Measurements from ENCODE around the gene ZNF207.

The ZNF207 gene

GRCh38 chr17:32303781-32304288 is 46.1 kb upstream of the ZNF207 start (continued):
- TF ChIP-seq, protein P1, sequence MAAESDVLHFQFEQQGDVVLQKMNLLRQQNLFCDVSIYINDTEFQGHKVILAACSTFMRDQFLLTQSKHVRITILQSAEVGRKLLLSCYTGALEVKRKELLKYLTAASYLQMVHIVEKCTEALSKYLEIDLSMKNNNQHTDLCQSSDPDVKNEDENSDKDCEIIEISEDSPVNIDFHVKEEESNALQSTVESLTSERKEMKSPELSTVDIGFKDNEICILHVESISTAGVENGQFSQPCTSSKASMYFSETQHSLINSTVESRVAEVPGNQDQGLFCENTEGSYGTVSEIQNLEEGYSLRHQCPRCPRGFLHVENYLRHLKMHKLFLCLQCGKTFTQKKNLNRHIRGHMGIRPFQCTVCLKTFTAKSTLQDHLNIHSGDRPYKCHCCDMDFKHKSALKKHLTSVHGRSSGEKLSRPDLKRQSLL (tag by site-specific recombination; IDR thresholded peaks at IDR 0.05) = peak; percentile 67; the same call in 1 of the 2 replicates
- TF ChIP-seq FEZF1 (tag by site-specific recombination; IDR thresholded peaks at IDR 0.05) (peak; percentile 77), ZNF677 (tag by site-specific recombination; IDR thresholded peaks at IDR 0.05) (no peak), ZEB2 (tag by site-specific recombination; IDR thresholded peaks at IDR 0.05) (peak; percentile 69), ZNF558 (tag by site-specific recombination; IDR thresholded peaks at IDR 0.05) (peak; percentile 33; the same call in 1 of the 2 replicates), ZBTB48 (tag by site-specific recombination; IDR thresholded peaks at IDR 0.05) (peak; percentile 76; the same call in 1 of the 2 replicates), HOXD13 (CRISPR knock-in tag; IDR thresholded peaks at IDR 0.05; ENCODE audit: borderline replicate concordance) (no peak), ZBTB8A (tag by site-specific recombination; IDR thresholded peaks at IDR 0.05) (peak; percentile 34; the same call in 1 of the 2 replicates), ZNF544 (tag by site-specific recombination; IDR thresholded peaks at IDR 0.05) (no peak), OVOL3 (tag by site-specific recombination; IDR thresholded peaks at IDR 0.05) (no peak), ZBTB21 (tag by site-specific recombination; IDR thresholded peaks at IDR 0.05) (peak; percentile 79), ZNF398 (tag by site-specific recombination; IDR thresholded peaks at IDR 0.05) (peak; percentile 71; the same call in 1 of the 2 replicates), ZNF324 (tag by site-specific recombination; IDR thresholded peaks at IDR 0.05) (no peak), ZNF624 (tag by site-specific recombination; IDR thresholded peaks at IDR 0.05) (no peak), ZNF561 (tag by site-specific recombination; IDR thresholded peaks at IDR 0.05; ENCODE audit: borderline replicate concordance) (no peak), ZNF670 (tag by site-specific recombination; IDR thresholded peaks at IDR 0.05; ENCODE audit: low read depth) (no peak), GLIS1 (tag by site-specific recombination; IDR thresholded peaks at IDR 0.05) (peak; percentile 80), WT1 (tag by site-specific recombination; IDR thresholded peaks at IDR 0.05) (peak; percentile 88), OSR2 (tag by site-specific recombination; IDR thresholded peaks at IDR 0.05) (peak; percentile 30; the same call in 1 of the 2 replicates)
- TF ChIP-seq, protein P2, sequence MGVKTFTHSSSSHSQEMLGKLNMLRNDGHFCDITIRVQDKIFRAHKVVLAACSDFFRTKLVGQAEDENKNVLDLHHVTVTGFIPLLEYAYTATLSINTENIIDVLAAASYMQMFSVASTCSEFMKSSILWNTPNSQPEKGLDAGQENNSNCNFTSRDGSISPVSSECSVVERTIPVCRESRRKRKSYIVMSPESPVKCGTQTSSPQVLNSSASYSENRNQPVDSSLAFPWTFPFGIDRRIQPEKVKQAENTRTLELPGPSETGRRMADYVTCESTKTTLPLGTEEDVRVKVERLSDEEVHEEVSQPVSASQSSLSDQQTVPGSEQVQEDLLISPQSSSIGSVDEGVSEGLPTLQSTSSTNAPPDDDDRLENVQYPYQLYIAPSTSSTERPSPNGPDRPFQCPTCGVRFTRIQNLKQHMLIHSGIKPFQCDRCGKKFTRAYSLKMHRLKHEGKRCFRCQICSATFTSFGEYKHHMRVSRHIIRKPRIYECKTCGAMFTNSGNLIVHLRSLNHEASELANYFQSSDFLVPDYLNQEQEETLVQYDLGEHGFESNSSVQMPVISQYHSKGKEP (tag by site-specific recombination; IDR thresholded peaks at IDR 0.05) = 0 out of 2 replicates have a peak, but pooled peaks have one; percentile 15
- TF ChIP-seq, protein P3, sequence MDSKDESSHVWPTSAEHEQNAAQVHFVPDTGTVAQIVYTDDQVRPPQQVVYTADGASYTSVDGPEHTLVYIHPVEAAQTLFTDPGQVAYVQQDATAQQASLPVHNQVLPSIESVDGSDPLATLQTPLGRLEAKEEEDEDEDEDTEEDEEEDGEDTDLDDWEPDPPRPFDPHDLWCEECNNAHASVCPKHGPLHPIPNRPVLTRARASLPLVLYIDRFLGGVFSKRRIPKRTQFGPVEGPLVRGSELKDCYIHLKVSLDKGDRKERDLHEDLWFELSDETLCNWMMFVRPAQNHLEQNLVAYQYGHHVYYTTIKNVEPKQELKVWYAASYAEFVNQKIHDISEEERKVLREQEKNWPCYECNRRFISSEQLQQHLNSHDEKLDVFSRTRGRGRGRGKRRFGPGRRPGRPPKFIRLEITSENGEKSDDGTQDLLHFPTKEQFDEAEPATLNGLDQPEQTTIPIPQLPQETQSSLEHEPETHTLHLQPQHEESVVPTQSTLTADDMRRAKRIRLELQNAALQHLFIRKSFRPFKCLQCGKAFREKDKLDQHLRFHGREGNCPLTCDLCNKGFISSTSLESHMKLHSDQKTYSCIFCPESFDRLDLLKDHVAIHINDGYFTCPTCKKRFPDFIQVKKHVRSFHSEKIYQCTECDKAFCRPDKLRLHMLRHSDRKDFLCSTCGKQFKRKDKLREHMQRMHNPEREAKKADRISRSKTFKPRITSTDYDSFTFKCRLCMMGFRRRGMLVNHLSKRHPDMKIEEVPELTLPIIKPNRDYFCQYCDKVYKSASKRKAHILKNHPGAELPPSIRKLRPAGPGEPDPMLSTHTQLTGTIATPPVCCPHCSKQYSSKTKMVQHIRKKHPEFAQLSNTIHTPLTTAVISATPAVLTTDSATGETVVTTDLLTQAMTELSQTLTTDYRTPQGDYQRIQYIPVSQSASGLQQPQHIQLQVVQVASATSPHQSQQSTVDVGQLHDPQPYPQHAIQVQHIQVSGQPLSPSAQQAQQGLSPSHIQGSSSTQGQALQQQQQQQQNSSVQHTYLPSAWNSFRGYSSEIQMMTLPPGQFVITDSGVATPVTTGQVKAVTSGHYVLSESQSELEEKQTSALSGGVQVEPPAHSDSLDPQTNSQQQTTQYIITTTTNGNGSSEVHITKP (tag by site-specific recombination; IDR thresholded peaks at IDR 0.05) = peak; percentile 78
- TF ChIP-seq, protein P4, sequence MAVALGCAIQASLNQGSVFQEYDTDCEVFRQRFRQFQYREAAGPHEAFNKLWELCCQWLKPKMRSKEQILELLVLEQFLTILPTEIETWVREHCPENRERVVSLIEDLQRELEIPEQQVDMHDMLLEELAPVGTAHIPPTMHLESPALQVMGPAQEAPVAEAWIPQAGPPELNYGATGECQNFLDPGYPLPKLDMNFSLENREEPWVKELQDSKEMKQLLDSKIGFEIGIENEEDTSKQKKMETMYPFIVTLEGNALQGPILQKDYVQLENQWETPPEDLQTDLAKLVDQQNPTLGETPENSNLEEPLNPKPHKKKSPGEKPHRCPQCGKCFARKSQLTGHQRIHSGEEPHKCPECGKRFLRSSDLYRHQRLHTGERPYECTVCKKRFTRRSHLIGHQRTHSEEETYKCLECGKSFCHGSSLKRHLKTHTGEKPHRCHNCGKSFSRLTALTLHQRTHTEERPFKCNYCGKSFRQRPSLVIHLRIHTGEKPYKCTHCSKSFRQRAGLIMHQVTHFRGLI (tag by site-specific recombination; IDR thresholded peaks at IDR 0.05) = peak; percentile 97
- TF ChIP-seq, protein P5, sequence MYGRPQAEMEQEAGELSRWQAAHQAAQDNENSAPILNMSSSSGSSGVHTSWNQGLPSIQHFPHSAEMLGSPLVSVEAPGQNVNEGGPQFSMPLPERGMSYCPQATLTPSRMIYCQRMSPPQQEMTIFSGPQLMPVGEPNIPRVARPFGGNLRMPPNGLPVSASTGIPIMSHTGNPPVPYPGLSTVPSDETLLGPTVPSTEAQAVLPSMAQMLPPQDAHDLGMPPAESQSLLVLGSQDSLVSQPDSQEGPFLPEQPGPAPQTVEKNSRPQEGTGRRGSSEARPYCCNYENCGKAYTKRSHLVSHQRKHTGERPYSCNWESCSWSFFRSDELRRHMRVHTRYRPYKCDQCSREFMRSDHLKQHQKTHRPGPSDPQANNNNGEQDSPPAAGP (tag by site-specific recombination; IDR thresholded peaks at IDR 0.05) = peak; percentile 80
